HG03066 (cell line): ENCODE data around the gene CDK4.
"Not testable (repeated sequence)": the region's sequence is repeated elsewhere in the genome, so short reads cannot be mapped to it uniquely, and the experiment has no call there.

ENCODE experiments used
- ATAC-seq: cut with Tn5 transposase; IDR thresholded peaks from one replicate; pipeline ENCODE4 v1.9.1; 2021; ENCODE audit warnings: low read depth; ENCODE audit not compliant: unreplicated experiment

Gene CDK4

DNA sequence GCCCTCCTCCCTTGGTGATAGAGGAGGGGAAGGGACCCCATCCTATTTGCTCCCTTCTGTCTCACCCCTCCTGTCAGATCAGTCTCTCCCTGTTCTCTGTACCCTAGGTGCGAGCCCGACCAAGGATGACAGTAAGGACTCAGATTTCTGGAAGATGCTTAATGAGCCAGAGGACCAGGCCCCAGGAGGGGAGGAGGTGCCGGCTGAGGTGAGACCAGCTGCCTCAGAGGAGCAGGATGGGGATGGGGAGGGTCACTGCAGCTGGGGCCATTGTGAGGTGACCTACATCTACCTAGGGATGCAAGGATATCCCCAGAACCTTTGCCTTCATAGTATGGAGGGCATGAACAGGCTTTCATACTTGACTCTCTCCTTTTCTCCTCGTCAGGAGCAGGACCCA lies 35.8 kb downstream of the CDK4 start:
- ATAC-seq, result no peak

- ATAC-seq, result no peak
Measured at GRCh38 chr12:57715786-57716185, 36.3 kb downstream of the CDK4 start.

DNA sequence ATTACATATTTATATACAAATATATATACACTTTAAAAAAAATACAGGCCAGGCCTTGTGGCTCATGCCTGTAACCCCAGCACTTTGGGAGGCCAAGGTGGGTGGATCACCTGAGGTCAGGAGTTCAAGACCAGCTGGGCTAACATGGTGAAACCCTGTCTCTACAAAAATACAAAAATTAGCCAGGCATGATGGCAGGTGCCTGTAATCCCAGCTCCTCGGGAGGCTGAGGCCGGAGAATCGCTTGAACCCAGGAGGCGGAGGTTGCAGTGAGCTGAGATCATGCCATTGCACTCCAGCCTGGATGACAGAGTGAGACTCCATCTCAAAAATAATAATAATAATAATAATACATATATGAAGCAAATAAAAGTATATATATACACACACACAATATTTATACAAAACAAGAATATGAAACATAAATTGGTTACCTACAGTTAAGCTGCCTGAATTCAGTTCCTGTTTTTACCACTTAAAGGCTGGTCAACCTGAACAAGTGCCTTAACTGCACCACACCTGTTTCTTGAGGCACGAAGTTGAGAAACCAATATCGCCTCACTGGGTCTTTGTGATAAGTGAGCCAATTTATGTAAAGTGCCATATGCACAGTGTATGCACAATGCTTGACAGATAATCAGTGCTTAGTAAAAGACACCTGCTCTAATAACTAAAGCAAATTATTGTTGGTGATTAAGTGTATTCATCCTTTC lies 36.9 kb downstream of the CDK4 start:
- not testable (repeated sequence) for ATAC-seq

DNA sequence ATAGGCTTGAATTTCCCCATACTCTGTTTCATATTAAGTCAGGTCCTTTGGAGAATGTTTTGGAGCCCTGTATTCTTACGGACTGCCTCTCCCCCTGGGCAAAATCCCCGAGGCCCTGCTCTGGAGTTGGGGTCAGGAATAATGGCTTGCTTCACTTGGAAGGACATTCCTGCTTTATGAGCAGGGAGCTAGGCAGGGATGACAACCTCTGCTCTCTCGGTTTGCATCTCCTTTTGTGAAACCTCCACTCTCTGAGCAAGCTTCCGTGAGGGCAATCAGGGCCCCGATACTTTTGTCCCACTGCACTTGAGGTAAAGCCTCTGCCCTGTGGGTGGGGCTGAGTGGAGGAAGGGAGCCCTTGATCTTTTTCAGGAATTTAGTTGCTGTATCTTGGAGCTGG lies 38.9 kb downstream of the CDK4 start:
- no peak for ATAC-seq

- ATAC-seq, result no peak
Measured at GRCh38 chr12:57712701-57713100, 39.4 kb downstream of the CDK4 start.

- ATAC-seq, result no peak
Measured at GRCh38 chr12:57708296-57708695, 43.8 kb downstream of the CDK4 start.

DNA sequence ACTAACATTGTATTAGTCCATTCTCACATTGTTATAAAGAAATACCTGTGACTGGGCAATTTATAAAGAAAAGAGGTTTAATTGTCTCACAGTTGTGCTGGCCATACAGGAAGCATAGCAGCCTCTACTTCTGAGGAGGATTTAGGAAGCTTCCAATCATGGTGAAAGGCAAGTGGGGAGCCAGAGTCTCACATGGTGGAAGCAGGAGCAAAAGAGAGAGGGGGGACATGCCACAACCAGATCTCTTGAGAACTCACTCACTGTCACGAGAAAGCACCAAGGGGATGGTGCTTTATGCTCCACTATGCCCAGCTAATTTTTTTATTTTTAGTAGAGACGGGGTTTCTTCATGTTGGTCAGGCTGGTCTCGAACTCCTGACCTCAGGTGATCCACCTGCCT lies 44.9 kb downstream of the CDK4 start:
- no peak for ATAC-seq

GRCh38 chr12:57700317-57700716 lies 51.8 kb downstream of the CDK4 start:
- ATAC-seq, result no peak

DNA sequence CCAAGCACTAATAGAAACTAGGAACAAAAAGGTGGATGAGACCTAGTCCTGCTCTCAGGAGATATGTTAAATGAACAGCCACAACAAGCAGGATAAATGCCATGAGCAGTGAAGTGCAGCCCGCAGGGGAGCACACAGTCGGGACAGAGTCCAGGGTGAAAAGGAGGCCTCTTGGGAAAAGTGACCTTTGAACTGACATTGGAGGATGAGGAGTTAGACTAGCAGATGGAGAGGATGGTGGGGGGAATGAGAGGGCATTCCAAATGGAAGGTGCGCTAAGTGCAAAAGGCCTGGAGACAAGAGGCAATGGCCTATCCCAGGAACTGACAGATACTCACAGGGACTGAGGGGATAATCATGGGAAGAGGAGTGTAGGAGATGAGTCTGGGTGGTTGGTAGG lies 53.7 kb downstream of the CDK4 start:
- ATAC-seq, result no peak
